ENCODE results near the gene CDHR5. TPM values are rescaled to one million over a fixed set of nuclear protein-coding genes. Genes with fewer than 3 reads are reported as not detected.

Gene CDHR5
- total and polyA plus RNA-seq, 3 donors from 2014 or later, result 0.12 to 2.3 (median 0.63) TPM

DNA sequence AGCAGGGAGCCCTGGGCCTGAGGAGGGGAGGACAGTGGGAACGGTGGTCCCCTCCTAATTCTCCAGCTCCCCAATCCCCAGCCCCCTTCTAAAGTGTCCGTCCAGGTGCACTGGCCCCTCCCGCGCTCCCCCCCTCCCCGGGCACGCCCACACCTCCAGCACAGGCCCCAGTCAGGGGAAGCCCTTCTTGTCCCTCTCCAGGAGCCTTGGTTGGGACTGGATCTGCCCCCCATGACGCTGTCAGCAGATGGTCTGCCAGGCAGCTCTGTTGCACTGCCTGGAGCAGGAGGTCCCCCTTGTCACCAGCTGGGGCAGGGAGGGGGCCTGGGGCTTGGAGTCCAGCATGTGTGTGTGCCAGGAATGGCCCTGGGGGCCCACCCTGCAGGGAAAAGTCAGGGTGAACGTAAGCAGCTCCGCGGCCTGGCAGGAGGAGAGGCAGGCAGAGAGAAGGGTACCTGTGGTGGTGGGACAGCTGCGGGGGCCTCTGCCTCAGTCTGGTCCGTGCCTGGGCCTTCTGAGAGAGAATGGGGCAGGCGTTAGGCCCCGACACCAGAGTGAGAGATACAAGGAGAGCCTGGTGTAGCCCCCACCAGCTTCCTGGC is 10.6 kb downstream of the CDHR5 start:
- intact Hi-C loops (cut with DNase I; ENCODE audit: low total_unique reads), result no loop called here
- DNase-seq, result no peak
- H3K27me3 ChIP-seq, result no peaks in the 10 kb centered on the region
- H3K4me1 ChIP-seq, result peaks cover 25% of the 10 kb centered on the region
- no peaks in the 10 kb centered on the region for H3K9me3 ChIP-seq
- no peaks in the 10 kb centered on the region for H3K36me3 ChIP-seq (ENCODE audit: low read depth, missing control alignments)
- peak overlapping the region in 1 of 2 donors; percentile 80 for H3K4me3 ChIP-seq
- H3K27ac ChIP-seq, result peak overlapping the region; percentile 30 to 81
- TF ChIP-seq, protein P1, sequence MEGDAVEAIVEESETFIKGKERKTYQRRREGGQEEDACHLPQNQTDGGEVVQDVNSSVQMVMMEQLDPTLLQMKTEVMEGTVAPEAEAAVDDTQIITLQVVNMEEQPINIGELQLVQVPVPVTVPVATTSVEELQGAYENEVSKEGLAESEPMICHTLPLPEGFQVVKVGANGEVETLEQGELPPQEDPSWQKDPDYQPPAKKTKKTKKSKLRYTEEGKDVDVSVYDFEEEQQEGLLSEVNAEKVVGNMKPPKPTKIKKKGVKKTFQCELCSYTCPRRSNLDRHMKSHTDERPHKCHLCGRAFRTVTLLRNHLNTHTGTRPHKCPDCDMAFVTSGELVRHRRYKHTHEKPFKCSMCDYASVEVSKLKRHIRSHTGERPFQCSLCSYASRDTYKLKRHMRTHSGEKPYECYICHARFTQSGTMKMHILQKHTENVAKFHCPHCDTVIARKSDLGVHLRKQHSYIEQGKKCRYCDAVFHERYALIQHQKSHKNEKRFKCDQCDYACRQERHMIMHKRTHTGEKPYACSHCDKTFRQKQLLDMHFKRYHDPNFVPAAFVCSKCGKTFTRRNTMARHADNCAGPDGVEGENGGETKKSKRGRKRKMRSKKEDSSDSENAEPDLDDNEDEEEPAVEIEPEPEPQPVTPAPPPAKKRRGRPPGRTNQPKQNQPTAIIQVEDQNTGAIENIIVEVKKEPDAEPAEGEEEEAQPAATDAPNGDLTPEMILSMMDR (IDR thresholded peaks at IDR 0.05), result no peak
- WGBS, 2 donors, result 62 to 66% methylated on average over 6 to 14 of the region's 14 CpGs

DNA sequence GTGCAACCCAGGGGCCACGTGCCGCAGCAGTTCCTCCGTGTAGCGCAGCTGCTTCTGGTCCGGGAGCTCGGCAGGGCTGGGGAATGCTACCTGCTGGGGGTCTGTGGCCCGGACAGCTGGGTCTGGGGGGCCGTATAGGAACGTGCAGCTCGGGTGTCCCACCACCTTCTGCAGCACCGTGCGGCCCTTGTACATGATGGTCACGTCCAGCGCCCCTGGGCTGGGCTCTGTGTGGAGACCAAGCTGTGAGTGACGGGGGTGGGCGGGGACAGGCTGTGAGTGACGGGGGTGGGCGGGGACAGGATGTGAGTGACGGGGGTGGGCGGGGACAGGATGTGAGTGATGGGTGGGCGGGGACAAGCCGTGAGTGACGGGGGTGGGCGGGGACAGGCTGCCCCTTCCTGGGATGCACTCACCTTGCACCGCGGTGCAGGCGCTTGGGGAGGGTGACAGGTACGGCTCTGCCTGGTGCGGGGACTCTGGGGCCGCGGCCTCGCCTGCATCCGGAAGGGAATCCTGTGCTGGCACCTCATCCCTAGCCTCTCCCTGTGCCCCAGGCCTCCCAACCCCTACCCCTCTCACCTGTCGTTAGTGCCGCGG is 11.3 kb downstream of the CDHR5 start:
- Histone ChIP-seq H3K9me3 (no peaks in the 10 kb centered on the region), H3K4me3 (no peak overlapping the region), H3K27ac (peak overlapping the region in 1 of 2 donors; percentile 30), H3K27me3 (no peaks in the 10 kb centered on the region), H3K36me3 (ENCODE audit: low read depth, missing control alignments) (no peaks in the 10 kb centered on the region), H3K4me1 (peaks cover 25% of the 10 kb centered on the region)
- intact Hi-C loops (cut with DNase I; ENCODE audit: low total_unique reads), result no loop called here
- WGBS, 2 donors, result 38 to 73% methylated on average over 19 to 23 of the region's 36 CpGs
- no peak for TF ChIP-seq POLR2A (IDR thresholded peaks at IDR 0.05)
- TF ChIP-seq, protein P1 (IDR thresholded peaks at IDR 0.05), result no peak
- DNase-seq, result peak; percentile 89

DNA sequence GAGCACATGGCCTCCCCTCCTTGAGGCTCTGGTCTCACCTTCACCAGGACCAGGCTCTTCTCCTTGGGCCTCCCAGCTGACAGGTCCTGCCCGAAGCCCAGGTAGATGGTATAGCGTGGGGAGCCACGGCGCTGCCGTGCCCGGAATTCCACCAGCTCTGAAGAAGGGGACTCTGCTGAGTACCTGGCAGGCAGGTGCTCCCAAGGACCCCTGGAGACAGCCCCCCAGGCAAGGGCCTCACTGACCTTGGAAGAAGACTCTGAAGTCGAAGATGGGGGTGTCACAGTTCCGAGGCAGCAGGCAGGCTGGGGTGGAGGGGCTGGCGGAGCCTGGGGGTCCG is 11.8 kb downstream of the CDHR5 start:
- no peaks in the 10 kb centered on the region for H3K36me3 ChIP-seq (ENCODE audit: low read depth, missing control alignments)
- peaks cover 25% of the 10 kb centered on the region for H3K4me1 ChIP-seq
- no peaks in the 10 kb centered on the region for H3K9me3 ChIP-seq
- no peak overlapping the region for H3K4me3 ChIP-seq
- H3K27ac ChIP-seq, result peak overlapping the region in 1 of 2 donors; percentile 24
- H3K27me3 ChIP-seq, result no peaks in the 10 kb centered on the region
- 82 to 89% methylated on average over 2 to 10 of the region's 10 CpGs for WGBS, 2 donors
- no peak for DNase-seq
- intact Hi-C loops (cut with DNase I; ENCODE audit: low total_unique reads), result no loop called here
- TF ChIP-seq, protein P1 (IDR thresholded peaks at IDR 0.05), result no peak
- no peak for TF ChIP-seq POLR2A (IDR thresholded peaks at IDR 0.05)

DNA sequence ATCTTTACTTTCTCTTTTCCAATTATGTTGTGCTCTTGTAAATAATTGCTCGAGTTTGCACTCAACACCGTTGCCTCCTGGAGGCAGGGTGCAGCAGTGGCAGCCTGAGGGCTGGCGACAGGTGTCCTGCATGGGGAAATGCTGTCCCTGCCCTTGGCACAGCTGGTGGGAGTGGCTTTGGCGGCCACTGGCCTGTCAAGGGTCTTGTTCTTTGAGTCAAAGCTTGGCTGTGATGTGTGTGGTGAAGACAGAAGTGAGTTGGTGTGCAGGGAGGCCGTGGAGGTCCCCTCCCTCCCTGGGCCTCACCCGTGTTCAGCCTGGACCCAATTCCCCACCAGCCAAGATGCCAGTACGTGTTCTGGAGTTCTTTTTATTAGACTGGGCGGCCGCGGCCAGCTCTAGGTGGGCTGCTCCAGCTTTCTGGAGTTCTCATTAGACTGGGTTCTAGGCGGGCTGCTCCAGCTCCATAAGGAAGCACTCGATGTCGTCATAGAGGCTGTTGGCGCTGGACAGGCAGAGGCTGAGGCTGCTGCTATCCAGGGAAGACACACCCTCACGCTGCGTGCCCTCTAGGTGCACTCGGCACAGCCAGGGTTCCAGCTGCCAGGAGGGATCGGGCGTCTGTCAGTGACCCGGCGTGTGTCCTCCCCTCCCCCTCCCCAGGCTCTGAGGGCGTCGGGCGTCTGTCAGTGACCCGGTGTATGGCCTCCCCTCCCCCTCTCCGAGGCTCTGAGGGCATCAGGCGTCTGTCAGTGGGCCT is 12.4 kb downstream of the CDHR5 start:
- 76 to 82% methylated on average over 6 to 26 of the region's 27 CpGs for WGBS, 2 donors
- H3K27ac ChIP-seq, result peak overlapping the region in 1 of 2 donors; percentile 24
- H3K4me3 ChIP-seq, result no peak overlapping the region
- TF ChIP-seq, protein P1 (IDR thresholded peaks at IDR 0.05), result peak in 1 of 3 experiments; percentile 23
- TF ChIP-seq POLR2A (IDR thresholded peaks at IDR 0.05), result no peak
- peak; percentile 33 for DNase-seq
- H3K36me3 ChIP-seq (ENCODE audit: low read depth, missing control alignments), result no peaks in the 10 kb centered on the region
- H3K27me3 ChIP-seq, result no peaks in the 10 kb centered on the region
- intact Hi-C loops (cut with DNase I; ENCODE audit: low total_unique reads), result no loop called here
- H3K4me1 ChIP-seq, result peaks cover 25% of the 10 kb centered on the region
- no peaks in the 10 kb centered on the region for H3K9me3 ChIP-seq

Measured in testis (tissue), 3 donors.